ENCODE measurements around the gene TFAP2E. TPM values are rescaled to one million over a fixed set of nuclear protein-coding genes. Genes with fewer than 3 reads are reported as not detected.

TFAP2E gene
- total and polyA plus RNA-seq, 10 donors, result 0.60 to 4.4 (median 2.0) TPM; not detected in 2

DNA sequence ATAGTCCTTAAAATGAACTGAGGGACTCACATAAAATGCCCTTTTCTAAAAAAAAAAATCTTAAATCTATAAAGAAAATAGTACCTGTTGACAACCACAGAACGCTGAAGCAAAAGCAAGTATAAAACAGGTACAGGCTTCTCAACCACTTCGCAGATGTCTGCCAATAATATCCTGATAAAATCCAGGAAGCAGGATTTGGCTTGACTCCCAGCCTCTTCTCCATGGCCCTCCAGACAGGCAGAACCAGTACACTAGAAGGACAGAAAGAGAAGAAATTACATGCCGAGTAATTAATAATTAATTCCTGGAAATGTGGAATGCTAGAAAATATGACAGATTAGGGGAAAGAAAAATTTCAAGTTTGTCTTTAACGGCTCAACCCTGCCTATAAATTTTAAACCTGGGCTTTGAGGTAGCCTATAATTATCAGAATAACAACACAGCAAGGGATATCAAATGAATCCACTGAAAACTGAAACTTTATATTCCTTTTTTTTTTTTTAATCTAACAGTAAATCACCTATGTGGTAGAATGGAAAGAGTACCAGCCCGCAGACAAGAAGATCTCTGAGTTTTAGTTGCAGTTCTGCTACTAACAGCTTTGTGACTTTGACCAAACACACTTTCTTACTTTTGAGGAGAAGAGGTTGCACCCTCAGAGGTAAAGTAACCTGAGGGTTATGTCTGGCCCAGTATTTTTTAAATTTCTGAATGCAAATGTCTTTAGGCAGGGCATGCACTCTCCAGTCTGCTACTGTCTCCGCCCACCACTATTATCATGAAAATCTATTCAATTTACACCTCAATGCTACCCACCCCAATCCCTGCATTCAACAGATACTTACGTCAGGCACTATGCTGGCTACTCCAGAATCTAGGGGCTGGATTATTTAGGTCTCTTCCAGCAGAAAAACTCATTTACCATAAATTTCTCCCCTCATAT is 18.6 kb upstream of the TFAP2E start:
- Histone ChIP-seq H3K27me3 (replicated peaks in 1 of 7) (no peaks in the 10 kb centered on the region), H3K4me1 (peaks cover 20 to 80% (median 50%) of the 10 kb centered on the region in 6 donors), H3K27ac (peak overlapping the region in 1 of 8 donors; percentile 4), H3K9me3 (no peaks in the 10 kb centered on the region), H3K36me3 (peaks cover 0 to 49% (median 31%) of the 10 kb centered on the region in 6 donors), H3K4me3 (no peak overlapping the region)
- TF ChIP-seq, protein P1, sequence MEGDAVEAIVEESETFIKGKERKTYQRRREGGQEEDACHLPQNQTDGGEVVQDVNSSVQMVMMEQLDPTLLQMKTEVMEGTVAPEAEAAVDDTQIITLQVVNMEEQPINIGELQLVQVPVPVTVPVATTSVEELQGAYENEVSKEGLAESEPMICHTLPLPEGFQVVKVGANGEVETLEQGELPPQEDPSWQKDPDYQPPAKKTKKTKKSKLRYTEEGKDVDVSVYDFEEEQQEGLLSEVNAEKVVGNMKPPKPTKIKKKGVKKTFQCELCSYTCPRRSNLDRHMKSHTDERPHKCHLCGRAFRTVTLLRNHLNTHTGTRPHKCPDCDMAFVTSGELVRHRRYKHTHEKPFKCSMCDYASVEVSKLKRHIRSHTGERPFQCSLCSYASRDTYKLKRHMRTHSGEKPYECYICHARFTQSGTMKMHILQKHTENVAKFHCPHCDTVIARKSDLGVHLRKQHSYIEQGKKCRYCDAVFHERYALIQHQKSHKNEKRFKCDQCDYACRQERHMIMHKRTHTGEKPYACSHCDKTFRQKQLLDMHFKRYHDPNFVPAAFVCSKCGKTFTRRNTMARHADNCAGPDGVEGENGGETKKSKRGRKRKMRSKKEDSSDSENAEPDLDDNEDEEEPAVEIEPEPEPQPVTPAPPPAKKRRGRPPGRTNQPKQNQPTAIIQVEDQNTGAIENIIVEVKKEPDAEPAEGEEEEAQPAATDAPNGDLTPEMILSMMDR (IDR thresholded peaks at IDR 0.05 in 8 of 11, conservative IDR thresholded peaks at IDR 0.05 in 3 of 11), result no peak
- TF ChIP-seq POLR2A (IDR thresholded peaks at IDR 0.05), result no peak
- no peak for TF ChIP-seq POLR2AphosphoS5 (IDR thresholded peaks at IDR 0.05)
- DNase-seq, result no peak
- WGBS, 5 donors, result 68 to 81% (median 78%) methylated on average over 7 of the region's 7 CpGs
- intact Hi-C loops (cut with DNase I; ENCODE audit: low total_unique reads), result no loop called here

DNA sequence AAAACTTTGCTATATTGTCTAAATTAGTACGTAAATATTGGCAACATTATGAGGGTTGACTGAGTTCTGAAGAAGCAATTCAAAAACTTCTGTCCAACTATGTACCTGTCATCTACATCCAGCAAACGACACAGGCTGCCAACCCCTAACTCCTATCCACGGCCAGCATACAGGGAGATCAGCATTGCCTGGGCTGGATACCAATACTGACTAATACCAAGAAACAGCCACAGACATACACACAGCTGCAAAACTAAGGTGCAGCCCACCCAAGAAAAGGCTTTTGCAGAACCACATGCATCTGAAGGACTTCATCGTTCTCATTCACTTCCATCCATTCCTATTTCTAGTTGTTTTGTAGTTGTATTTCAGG is 17.9 kb upstream of the TFAP2E start:
- Histone ChIP-seq H3K27me3 (replicated peaks in 1 of 7) (no peaks in the 10 kb centered on the region), H3K4me1 (peaks cover 20 to 81% (median 50%) of the 10 kb centered on the region in 6 donors), H3K36me3 (peaks cover 0 to 44% (median 28%) of the 10 kb centered on the region in 6 donors), H3K4me3 (peak overlapping the region in 1 of 8 donors; percentile 99), H3K27ac (no peak overlapping the region), H3K9me3 (no peaks in the 10 kb centered on the region)
- 79 to 95% (median 86%) methylated on average over 4 of the region's 4 CpGs for WGBS, 5 donors
- DNase-seq, result no peak
- intact Hi-C loops (cut with DNase I; ENCODE audit: low total_unique reads), result no loop called here
- TF ChIP-seq POLR2AphosphoS5 (IDR thresholded peaks at IDR 0.05) (no peak), POLR2A (IDR thresholded peaks at IDR 0.05) (no peak)
- TF ChIP-seq, protein P1 (IDR thresholded peaks at IDR 0.05 in 8 of 11, conservative IDR thresholded peaks at IDR 0.05 in 3 of 11), result no peak

DNA sequence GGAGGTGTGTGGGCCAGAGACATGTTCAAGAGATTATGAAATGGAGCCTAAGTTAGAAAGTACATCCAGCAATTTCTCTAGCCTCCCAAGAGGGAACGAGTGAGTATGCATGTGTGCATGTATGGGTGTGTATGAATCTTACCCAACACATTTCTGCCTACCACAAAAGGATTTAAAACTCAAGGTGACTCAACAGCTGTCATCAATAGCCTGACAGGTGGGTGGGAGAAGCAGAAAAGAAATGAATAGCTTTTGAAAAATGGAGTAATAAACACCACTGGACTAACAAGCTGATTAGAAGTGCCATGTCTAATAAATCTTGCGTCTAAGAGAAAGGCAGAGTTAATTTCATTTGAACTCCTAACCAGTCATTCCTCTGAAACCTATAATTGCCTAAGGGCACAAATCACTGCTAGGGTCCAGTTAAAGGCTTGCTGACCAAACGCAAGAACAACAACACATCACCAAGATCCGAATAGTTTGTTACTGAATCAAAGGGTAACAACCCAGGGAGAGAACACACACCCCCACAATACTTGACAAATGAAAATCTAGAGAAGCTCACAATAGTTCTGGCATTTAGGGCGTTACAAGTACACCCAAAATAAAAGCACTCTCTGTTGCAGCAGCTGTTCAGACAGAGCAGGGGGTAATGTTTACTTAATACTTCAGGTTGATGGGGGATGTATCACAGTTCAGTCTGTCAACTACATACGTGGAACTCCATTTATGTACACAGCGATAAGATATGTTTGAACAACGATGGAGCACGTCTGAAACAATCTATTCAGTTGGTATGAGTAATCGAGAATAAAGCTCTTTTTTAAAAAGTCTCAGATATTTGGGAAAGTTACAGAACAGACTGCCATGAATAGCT is 17.3 kb upstream of the TFAP2E start:
- H3K9me3 ChIP-seq, result no peaks in the 10 kb centered on the region
- H3K4me1 ChIP-seq, result peaks cover 20 to 81% (median 52%) of the 10 kb centered on the region in 6 donors
- H3K36me3 ChIP-seq, result peaks cover 0 to 44% (median 25%) of the 10 kb centered on the region in 6 donors
- no peak for TF ChIP-seq POLR2AphosphoS5 (IDR thresholded peaks at IDR 0.05)
- no peak for TF ChIP-seq POLR2A (IDR thresholded peaks at IDR 0.05)
- TF ChIP-seq, protein P1 (IDR thresholded peaks at IDR 0.05 in 8 of 11, conservative IDR thresholded peaks at IDR 0.05 in 3 of 11), result no peak
- no peak for DNase-seq
- peak overlapping the region in 6 of 8 donors; percentile 76 to 99 (median 86) for H3K4me3 ChIP-seq
- H3K27me3 ChIP-seq (replicated peaks in 1 of 7), result no peaks in the 10 kb centered on the region
- WGBS, 5 donors, result 70 to 84% (median 77%) methylated on average over 10 of the region's 10 CpGs
- intact Hi-C loops (cut with DNase I; ENCODE audit: low total_unique reads), result no loop called here
- H3K27ac ChIP-seq, result peak overlapping the region in 5 of 8 donors; percentile 96 to 99 (median 98)

All from spleen (tissue), 11 donors.